UCSD-AML1 (cell line): ENCODE measurements around the gene SYNJ2.

ENCODE experiments used
- DNase-seq: peaks from one replicate; lab custom pipeline; 2025; ENCODE audit not compliant: unreplicated experiment; lab: John Stamatoyannopoulos, UW

The SYNJ2 gene

GRCh38 chr6:158071121-158072082, 89.7 kb downstream of the SYNJ2 start:
- no peak for DNase-seq

GRCh38 chr6:158072083-158072721, 90.5 kb downstream of the SYNJ2 start:
- DNase-seq = peak; percentile 64

GRCh38 chr6:158073776-158074175, 92.1 kb downstream of the SYNJ2 start:
- no peak for DNase-seq

GRCh38 chr6:158076548-158076947, 94.9 kb downstream of the SYNJ2 start:
- DNase-seq = no peak

GRCh38 chr6:158077676-158078075, 96.0 kb downstream of the SYNJ2 start:
- no peak for DNase-seq

GRCh38 chr6:158078320-158078719, 96.7 kb downstream of the SYNJ2 start:
- DNase-seq = no peak

GRCh38 chr6:158080849-158081656, 99.4 kb downstream of the SYNJ2 start:
- DNase-seq = no peak

- DNase-seq = no peak
These were observed 99.9 kb downstream of the SYNJ2 start for GRCh38 chr6:158081657-158081935.

GRCh38 chr6:158083455-158084325, 102.0 kb downstream of the SYNJ2 start:
- no peak for DNase-seq

- DNase-seq = no peak
These were observed 103.8 kb downstream of the SYNJ2 start for GRCh38 chr6:158085261-158086053.

GRCh38 chr6:158086054-158086503, 104.4 kb downstream of the SYNJ2 start:
- no peak for DNase-seq

- DNase-seq = no peak
These were observed 105.0 kb downstream of the SYNJ2 start for GRCh38 chr6:158086504-158087223.

GRCh38 chr6:158087224-158087867, 105.7 kb downstream of the SYNJ2 start:
- no peak for DNase-seq

GRCh38 chr6:158092806-158093205, 111.1 kb downstream of the SYNJ2 start:
- DNase-seq = no peak

GRCh38 chr6:158095031-158095430, 113.4 kb downstream of the SYNJ2 start:
- DNase-seq = no peak

GRCh38 chr6:158095671-158096070, 114.0 kb downstream of the SYNJ2 start:
- no peak for DNase-seq

GRCh38 chr6:158103228-158103627, 121.6 kb downstream of the SYNJ2 start:
- DNase-seq = no peak

- DNase-seq = no peak
These were observed 123.0 kb downstream of the SYNJ2 start for GRCh38 chr6:158104696-158105095.

- DNase-seq = no peak
These were observed 128.1 kb downstream of the SYNJ2 start for GRCh38 chr6:158109748-158110147.
